Inferior parietal cortex (tissue), 1 donor: ENCODE results near the gene BDNF.
"Not testable (repeated sequence)": the region's sequence is repeated elsewhere in the genome, so short reads cannot be mapped to it uniquely, and the experiment has no call there.

Experiments
- DNase-seq: peaks from one replicate; pipeline ENCODE4 v3.0.0-alpha.2; 2016; ENCODE audit errors: extremely low spot score

The BDNF gene

GRCh38 chr11:27665508-27666101, 34.6 kb downstream of the BDNF start:
- DNase-seq = not testable (repeated sequence)

- no peak for DNase-seq
Measured at GRCh38 chr11:27663326-27663725, 36.9 kb downstream of the BDNF start.

DNA sequence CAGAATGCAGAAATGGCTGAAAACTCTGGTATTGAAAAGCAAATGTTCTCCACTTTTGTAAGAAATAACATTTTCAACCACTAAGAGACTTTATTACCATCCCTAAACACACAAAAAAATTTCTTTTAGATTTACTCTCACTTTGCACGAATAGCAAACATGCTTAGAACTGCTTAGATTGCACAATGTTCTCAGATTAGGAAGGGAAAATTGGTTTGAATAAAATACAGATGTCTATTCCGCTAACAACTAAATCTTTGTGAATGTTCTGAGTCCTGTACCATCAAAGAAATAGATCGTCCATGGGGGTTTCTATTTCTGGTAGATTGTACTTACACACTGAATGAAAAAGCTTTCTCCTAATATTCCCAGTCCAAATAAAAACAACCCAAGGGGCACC, 40.1 kb downstream of the BDNF start:
- no peak for DNase-seq

- no peak for DNase-seq
Measured at GRCh38 chr11:27658535-27659236, 41.6 kb downstream of the BDNF start.

DNA sequence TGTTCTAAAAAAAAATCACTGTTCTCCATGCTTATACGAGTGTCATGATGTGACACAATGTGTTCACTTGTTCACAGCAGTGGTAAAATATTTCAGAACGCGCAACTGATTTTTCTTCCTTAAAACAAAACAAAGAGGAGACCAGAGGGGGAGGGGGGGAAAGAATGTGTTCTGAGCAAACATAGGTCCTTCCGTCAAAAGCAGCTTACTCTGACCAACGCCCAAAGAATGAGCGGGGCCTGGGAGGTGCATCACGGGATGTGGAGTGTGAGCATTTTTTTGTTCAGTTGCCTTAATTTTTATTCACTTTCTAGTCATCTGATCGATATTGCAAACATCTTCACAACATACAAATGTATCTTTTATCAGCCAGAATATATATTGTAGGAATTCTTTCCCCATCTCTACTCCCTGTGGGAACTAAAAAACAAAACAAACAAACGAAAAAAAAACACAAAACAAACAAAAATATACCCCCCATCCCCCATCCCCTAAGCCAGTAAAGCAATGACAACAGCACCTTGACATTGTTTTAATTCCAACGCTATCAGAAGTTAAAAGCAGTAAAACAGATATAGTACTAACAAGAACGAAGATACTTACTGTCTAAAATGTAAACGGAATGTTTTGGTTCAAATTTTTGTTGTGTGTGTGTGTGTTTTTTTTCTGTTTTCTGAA, 43.3 kb downstream of the BDNF start:
- no peak for DNase-seq

- DNase-seq = no peak
Measured at GRCh38 chr11:27656320-27656719, 43.9 kb downstream of the BDNF start.

DNA sequence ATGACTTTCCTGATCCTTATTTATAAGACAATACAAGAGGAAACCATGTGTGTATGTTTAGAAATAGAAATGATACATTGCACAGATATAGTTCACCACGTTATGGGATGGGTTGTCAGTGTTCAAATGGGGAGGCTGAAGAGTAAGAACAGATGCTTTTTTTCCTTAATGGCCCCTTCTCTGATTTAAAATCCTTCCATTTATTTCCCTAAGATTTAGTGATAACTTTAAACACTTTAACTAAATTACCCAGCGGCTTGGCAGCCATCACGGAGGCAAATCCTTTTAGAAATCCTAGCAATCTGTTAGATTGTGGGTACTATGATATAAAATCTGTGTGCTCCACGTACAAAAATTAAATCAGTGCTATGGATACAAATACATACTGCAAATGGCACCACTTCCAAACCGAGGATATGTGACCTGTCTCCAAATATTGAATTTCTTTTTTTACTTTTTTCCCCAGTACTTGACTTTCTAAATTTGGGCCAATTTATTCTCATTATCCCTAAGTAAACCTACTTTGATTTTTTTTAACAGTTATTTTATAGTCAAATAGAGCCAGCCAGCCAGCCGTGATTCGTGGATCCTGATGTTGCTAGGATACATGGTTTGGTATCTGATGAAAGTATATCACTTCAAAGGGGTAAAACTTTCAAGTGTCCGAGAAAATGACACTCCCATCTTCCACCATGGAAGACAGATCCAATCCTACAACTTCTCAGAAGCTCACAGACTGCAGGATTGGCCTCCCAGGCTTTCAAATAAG, 46.1 kb downstream of the BDNF start:
- no peak for DNase-seq

- DNase-seq = no peak
Measured at GRCh38 chr11:27651711-27652110, 48.5 kb downstream of the BDNF start.

- no peak for DNase-seq
Measured at GRCh38 chr11:27650988-27651387, 49.3 kb downstream of the BDNF start.

DNA sequence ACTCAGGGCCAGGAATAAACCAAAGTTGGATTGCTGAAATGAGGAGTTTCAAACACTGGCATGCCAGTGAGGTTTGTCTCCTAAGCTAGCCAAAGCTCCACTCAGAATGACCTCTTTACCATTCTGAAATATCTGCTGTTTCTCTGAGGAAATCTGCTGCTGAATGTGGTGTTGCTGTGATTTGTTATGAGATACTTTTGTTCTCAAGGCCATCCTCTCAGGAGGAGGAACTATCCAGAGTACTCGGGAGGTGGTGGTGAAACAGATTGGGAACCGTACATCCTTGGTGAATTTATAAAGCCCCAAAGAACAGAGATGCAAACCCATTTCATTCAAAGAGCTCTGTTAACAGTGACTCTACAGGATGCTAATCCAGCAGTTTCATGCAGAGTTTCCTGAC, 50.5 kb downstream of the BDNF start:
- DNase-seq = no peak

- no peak for DNase-seq
Measured at GRCh38 chr11:27648840-27649239, 51.4 kb downstream of the BDNF start.

- DNase-seq = no peak
Measured at GRCh38 chr11:27646051-27646818, 54.0 kb downstream of the BDNF start.

DNA sequence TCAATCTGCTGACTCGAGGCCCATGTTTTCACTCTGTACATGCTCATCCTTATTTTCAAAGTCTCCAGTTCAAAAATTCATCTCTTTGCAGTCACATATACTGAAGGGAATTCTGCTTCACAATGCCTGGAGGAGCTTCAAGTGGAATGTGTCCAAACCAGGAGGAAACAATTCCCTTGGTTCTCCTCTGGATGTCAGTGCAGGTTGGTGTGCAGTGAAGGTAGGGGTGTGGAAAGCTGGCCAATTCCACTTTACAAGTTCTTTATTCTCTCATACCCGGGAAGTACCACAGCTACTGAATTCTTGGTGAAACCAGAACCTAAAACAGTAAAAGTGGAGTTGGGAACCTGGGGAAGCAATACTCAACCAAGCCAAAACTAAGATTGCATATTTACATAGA, 57.3 kb downstream of the BDNF start:
- DNase-seq = no peak

DNA sequence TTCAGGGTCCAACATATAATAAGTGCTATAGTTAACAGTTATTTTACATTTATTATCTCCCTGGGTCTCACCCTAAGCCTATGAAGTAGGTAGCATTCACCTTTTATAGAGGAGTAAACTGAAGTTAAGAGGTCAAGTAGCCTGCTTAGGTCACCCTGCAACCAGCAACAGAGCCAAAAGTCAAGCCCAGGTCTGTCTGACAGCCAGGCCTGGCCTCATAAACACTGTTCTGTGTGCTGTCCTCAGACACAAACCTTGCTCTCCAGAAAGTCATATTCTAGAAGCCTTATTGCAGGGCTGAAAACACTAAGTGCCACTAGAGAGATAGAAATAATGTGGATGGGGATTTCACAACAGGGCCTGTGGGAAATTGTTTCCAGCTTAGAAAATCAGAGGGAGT, 59.3 kb downstream of the BDNF start:
- DNase-seq = no peak

GRCh38 chr11:27635567-27636037, 64.7 kb downstream of the BDNF start:
- no peak for DNase-seq

GRCh38 chr11:27634776-27635175, 65.5 kb downstream of the BDNF start:
- not testable (repeated sequence) for DNase-seq

DNA sequence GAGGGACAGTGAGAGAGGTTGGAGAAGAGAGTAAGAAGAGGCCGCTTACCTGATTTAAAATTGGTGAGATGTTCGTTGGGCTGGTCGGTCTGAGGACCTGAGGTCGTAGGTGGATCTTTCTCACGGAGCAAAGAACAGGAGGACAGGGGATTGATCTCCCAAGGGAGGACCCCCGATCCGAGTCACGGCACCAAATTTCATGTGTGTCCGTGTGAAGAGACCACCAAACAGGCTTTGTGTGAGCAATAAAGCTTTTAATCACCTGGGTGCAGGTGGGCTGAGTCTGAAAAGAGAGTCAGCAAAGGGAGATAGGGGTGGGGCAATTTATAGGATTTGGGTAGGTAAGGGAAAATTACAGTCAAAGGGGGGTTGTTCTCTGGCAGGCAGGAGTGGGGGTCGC, 66.0 kb downstream of the BDNF start:
- DNase-seq = not testable (repeated sequence)

DNA sequence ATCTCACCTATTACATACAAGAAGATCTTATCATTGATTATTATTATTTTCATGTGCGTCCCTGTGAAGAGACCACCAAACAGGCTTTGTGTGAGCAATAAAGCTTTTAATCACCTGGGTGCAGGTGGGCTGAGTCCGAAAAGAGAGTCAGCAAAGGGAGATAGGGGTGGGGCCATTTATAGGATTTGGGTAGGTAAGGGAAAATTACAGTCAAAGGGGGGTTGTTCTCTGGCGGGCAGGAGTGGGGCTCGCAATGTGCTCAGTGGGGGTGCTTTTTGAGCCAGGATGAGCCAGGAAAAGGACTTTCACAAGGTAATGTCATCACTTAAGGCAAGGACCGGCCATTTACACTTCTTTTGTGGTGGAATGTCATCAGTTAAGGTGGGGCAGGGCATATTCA, 71.2 kb downstream of the BDNF start:
- DNase-seq = not testable (repeated sequence)

DNA sequence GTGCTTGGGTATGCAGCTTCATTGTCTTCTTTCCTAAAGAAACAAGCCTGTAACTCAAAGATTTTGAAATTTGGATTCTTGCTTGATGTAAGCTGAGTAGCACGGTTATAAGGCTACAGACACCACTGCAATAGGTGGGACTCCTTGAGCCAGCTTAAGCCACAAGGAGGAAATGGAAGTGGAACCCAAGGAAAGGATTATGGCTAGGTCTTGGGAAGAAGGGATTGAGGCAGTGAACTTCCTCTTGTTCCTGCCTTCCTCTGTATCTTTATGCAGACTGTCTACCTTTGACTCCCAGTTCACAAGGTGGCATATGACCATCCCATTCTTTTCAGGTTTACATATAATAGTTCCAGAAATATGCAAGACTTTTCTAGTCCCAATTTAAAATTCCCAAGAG, 72.3 kb downstream of the BDNF start:
- DNase-seq = no peak

- DNase-seq = no peak
Measured at GRCh38 chr11:27626938-27627586, 73.2 kb downstream of the BDNF start.
